Measurements from ENCODE around the gene MYBPC1.
A peak's percentile ranks its signal among the peaks of the same experiment; 100 is the strongest.

The MYBPC1 gene

GRCh38 chr12:101697197-101697929 lies 102.6 kb downstream of the MYBPC1 start, which contains the start of gene CHPT1 (continued):
- TF ChIP-seq ZNF518A (tag by site-specific recombination; conservative IDR thresholded peaks at IDR 0.05; ENCODE audit: low read depth) (no peak), ZSCAN23 (tag by site-specific recombination; IDR thresholded peaks at IDR 0.05) (no peak), OSR2 (tag by site-specific recombination; IDR thresholded peaks at IDR 0.05) (no peak), GLI2 (tag by site-specific recombination; IDR thresholded peaks at IDR 0.05; ENCODE audit: borderline replicate concordance, low read depth) (no peak), ZNF621 (tag by site-specific recombination; IDR thresholded peaks at IDR 0.05) (no peak), RBAK (tag by site-specific recombination; IDR thresholded peaks at IDR 0.05) (no peak), ZNF530 (tag by site-specific recombination; IDR thresholded peaks at IDR 0.05; ENCODE audit: low read depth) (no peak), GLI4 (tag by site-specific recombination; IDR thresholded peaks at IDR 0.05) (no peak), ZNF600 (tag by site-specific recombination; IDR thresholded peaks at IDR 0.05) (peak; percentile 57), MEIS1 (CRISPR knock-in tag; IDR thresholded peaks at IDR 0.05; ENCODE audit: borderline replicate concordance) (0 out of 2 replicates have a peak, but pooled peaks have one; percentile 29), ZBTB17 (tag by site-specific recombination; IDR thresholded peaks at IDR 0.05) (peak; percentile 73; the same call in 1 of the 2 replicates), ELK4 (IDR thresholded peaks at IDR 0.05; ENCODE audit: borderline replicate concordance, low read depth, low read length) (no peak), ZNF292 (tag by site-specific recombination; IDR thresholded peaks at IDR 0.05; ENCODE audit: borderline replicate concordance, low read depth) (no peak), YY2 (tag by site-specific recombination; IDR thresholded peaks at IDR 0.05) (no peak), ZNF404 (tag by site-specific recombination; IDR thresholded peaks at IDR 0.05) (no peak), ZNF23 (tag by site-specific recombination; IDR thresholded peaks at IDR 0.05; ENCODE audit: borderline replicate concordance) (no peak), ZSCAN30 (tag by site-specific recombination; IDR thresholded peaks at IDR 0.05) (no peak), ZNF747 (tag by site-specific recombination; IDR thresholded peaks at IDR 0.05) (no peak), ZNF202 (tag by site-specific recombination; IDR thresholded peaks at IDR 0.05; ENCODE audit: borderline replicate concordance) (no peak), ZNF350 (tag by site-specific recombination; IDR thresholded peaks at IDR 0.05) (no peak), ZNF423 (tag by site-specific recombination; IDR thresholded peaks at IDR 0.05) (peak; percentile 87), GLIS1 (tag by site-specific recombination; IDR thresholded peaks at IDR 0.05) (peak; percentile 89), FEZF1 (tag by site-specific recombination; IDR thresholded peaks at IDR 0.05) (no peak), ZNF24 (tag by site-specific recombination; IDR thresholded peaks at IDR 0.05) (no peak), SCRT1 (tag by site-specific recombination; IDR thresholded peaks at IDR 0.05; ENCODE audit: borderline replicate concordance) (no peak)
- TF ChIP-seq, protein P1, sequence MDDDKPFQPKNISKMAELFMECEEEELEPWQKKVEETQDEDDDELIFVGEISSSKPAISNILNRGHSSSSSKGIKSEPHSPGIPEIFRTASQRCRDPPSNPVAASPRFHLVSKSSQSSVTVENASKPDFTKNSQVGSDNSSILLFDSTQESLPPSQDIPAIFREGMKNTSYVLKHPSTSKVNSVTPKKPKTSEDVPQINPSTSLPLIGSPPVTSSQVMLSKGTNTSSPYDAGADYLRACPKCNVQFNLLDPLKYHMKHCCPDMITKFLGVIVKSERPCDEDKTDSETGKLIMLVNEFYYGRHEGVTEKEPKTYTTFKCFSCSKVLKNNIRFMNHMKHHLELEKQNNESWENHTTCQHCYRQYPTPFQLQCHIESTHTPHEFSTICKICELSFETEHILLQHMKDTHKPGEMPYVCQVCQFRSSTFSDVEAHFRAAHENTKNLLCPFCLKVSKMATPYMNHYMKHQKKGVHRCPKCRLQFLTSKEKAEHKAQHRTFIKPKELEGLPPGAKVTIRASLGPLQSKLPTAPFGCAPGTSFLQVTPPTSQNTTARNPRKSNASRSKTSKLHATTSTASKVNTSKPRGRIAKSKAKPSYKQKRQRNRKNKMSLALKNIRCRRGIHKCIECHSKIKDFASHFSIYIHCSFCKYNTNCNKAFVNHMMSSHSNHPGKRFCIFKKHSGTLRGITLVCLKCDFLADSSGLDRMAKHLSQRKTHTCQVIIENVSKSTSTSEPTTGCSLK (tag by site-specific recombination; IDR thresholded peaks at IDR 0.05): no peak
- TF ChIP-seq, protein P2, sequence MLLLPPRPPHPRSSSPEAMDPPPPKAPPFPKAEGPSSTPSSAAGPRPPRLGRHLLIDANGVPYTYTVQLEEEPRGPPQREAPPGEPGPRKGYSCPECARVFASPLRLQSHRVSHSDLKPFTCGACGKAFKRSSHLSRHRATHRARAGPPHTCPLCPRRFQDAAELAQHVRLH (tag by site-specific recombination; IDR thresholded peaks at IDR 0.05): no peak
- TF ChIP-seq, protein P3, sequence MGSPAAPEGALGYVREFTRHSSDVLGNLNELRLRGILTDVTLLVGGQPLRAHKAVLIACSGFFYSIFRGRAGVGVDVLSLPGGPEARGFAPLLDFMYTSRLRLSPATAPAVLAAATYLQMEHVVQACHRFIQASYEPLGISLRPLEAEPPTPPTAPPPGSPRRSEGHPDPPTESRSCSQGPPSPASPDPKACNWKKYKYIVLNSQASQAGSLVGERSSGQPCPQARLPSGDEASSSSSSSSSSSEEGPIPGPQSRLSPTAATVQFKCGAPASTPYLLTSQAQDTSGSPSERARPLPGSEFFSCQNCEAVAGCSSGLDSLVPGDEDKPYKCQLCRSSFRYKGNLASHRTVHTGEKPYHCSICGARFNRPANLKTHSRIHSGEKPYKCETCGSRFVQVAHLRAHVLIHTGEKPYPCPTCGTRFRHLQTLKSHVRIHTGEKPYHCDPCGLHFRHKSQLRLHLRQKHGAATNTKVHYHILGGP (tag by site-specific recombination; IDR thresholded peaks at IDR 0.05): no peak
- TF ChIP-seq, protein P4, sequence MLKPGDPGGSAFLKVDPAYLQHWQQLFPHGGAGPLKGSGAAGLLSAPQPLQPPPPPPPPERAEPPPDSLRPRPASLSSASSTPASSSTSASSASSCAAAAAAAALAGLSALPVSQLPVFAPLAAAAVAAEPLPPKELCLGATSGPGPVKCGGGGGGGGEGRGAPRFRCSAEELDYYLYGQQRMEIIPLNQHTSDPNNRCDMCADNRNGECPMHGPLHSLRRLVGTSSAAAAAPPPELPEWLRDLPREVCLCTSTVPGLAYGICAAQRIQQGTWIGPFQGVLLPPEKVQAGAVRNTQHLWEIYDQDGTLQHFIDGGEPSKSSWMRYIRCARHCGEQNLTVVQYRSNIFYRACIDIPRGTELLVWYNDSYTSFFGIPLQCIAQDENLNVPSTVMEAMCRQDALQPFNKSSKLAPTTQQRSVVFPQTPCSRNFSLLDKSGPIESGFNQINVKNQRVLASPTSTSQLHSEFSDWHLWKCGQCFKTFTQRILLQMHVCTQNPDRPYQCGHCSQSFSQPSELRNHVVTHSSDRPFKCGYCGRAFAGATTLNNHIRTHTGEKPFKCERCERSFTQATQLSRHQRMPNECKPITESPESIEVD (tag by site-specific recombination; IDR thresholded peaks at IDR 0.05): 0 out of 2 replicates have a peak, but pooled peaks have one; percentile 20

Measured in HEK293 (cell line).